Hepatocyte (in vitro differentiated cells): ENCODE results near the gene DGCR8. TPM values are rescaled to one million over a fixed set of nuclear protein-coding genes. Genes with fewer than 3 reads are reported as not detected.

ENCODE experiments used
- DNase-seq: peaks from one replicate; pipeline ENCODE4 v3.0.0-alpha.2; 2016; ENCODE audit warnings: low spot score
- H2AFZ ChIP-seq: fragments of 200-600 bp; sonication (generic); 2 replicates; pipeline ENCODE4 v1.6.0; 2016; ENCODE audit warnings: antibody characterized with exemption, mild to moderate bottlenecking
- H3K27ac ChIP-seq: fragments of 200-600 bp; sonication (generic); 2 replicates; pipeline ENCODE4 v1.5.1; 2016; ENCODE audit warnings: mild to moderate bottlenecking
- H3K27me3 ChIP-seq: fragments of 200-600 bp; sonication (generic); 2 replicates; pipeline ENCODE4 v1.6.1; 2016
- H3K36me3 ChIP-seq: fragments of 200-600 bp; sonication (generic); replicated peaks from 2 replicates; pipeline ENCODE4 v1.5.1; 2016; ENCODE audit warnings: low read depth; ENCODE audit not compliant: insufficient read depth
- H3K4me1 ChIP-seq: fragments of 200-600 bp; sonication (generic); 2 replicates; pipeline ENCODE4 v1.5.1; 2016; ENCODE audit warnings: mild to moderate bottlenecking, moderate library complexity; ENCODE audit not compliant: insufficient read depth
- H3K4me2 ChIP-seq: fragments of 200-600 bp; sonication (generic); 2 replicates; pipeline ENCODE4 v1.6.0; 2016
- H3K4me3 ChIP-seq: fragments of 200-600 bp; sonication (generic); 2 replicates; pipeline ENCODE4 v1.5.1; 2016; ENCODE audit warnings: mild to moderate bottlenecking
- H3K79me2 ChIP-seq: fragments of 200-600 bp; sonication (generic); 2 replicates; pipeline ENCODE4 v1.6.0; 2017; ENCODE audit warnings: mild to moderate bottlenecking
- H3K9me2 ChIP-seq: fragments of 200-600 bp; sonication (generic); replicated peaks from 2 replicates; pipeline ENCODE4 v1.6.0; 2017; ENCODE audit warnings: mild to moderate bottlenecking; ENCODE audit not compliant: insufficient read depth
- H3K9me3 ChIP-seq: fragments of 200-600 bp; sonication (generic); 2 replicates; pipeline ENCODE4 v1.5.1; 2016; ENCODE audit warnings: low read depth, mild to moderate bottlenecking
- H4K20me1 ChIP-seq: fragments of 200-600 bp; sonication (generic); 2 replicates; pipeline ENCODE4 v1.6.0; 2016; ENCODE audit warnings: mild to moderate bottlenecking; ENCODE audit not compliant: insufficient read depth, poor library complexity, severe bottlenecking
- EZH2 ChIP-seq: fragments of 200-600 bp; sonication (generic); IDR thresholded peaks from 2 replicates; pipeline ENCODE4 v1.6.1; 2016; ENCODE audit warnings: antibody characterized with exemption, mild to moderate bottlenecking, borderline replicate concordance
- EZH2phosphoT487 ChIP-seq: fragments of 200-600 bp; sonication (generic); IDR thresholded peaks from one replicate; pipeline ENCODE4 v1.6.1; 2018; ENCODE audit warnings: antibody characterized with exemption, mild to moderate bottlenecking, low read depth, moderate library complexity; ENCODE audit not compliant: unreplicated experiment, severe bottlenecking
- WGBS: methylation state at CpG from one replicate; pipeline ENCODE4 v1.1.6; 2016; ENCODE audit warnings: low lambda C conversion rate; ENCODE audit errors: missing lambda C conversion rate; 5-methylcytosine and 5-hydroxymethylcytosine counted together
- polyA plus RNA-seq: library from polyadenylated mRNA; unstranded; fragments of >200 nt; fragmentation: Nextera tagmentation; extraction: Ambion mirVana; gene quantifications from 2 replicates; pipeline ENCODE4 v1.2.1, GENCODE V29; 2016
- total RNA-seq: library from RNA; depleted of rRNA; stranded (reverse); fragments of >200 nt; gene quantifications from 2 replicates; pipeline ENCODE4 v1.2.3, GENCODE V29; 2014
- TF ChIP-seq, protein P1 (sequence below): fragments of 200-600 bp; sonication (generic); IDR thresholded peaks from 2 replicates; pipeline ENCODE4 v1.5.1; 2016; ENCODE audit warnings: antibody characterized with exemption, mild to moderate bottlenecking; ENCODE audit not compliant: poor library complexity

Gene DGCR8
- total and polyA plus RNA-seq, 2 experiments from 2014 or later, result 10.8 to 18.3 TPM

DNA sequence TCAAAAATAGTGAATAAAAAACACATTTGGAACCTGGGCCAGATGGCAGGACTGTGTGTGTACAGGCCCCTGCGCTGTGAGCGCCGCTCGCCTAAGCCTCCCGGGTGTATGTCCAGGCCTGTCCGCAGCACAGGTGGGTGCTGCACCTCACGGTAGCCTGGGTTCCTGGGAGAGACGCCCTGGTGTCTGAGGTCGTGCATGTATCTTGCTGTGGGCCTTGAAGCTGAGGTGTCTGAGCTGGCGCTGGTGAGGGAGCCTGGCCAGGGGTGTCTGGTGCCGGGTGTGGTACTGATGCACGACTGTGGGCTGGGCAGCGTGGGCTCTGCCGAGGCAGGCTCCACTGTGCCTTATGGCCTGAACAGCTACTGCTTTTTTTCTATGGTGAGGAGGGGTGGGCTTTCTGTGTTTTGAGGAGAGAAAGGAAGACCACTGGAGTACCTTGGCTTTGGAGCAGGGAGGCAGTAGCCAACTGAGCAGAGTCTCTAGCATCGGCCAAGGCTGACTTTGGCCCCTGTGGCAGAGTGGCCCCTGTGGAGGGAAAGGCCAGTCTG is 47.4 kb downstream of the DGCR8 start:
- no peaks in the 10 kb centered on the region for H3K36me3 ChIP-seq
- no peak for DNase-seq
- TF ChIP-seq EZH2 (no peak), EZH2phosphoT487 (no peak)
- TF ChIP-seq, protein P1, sequence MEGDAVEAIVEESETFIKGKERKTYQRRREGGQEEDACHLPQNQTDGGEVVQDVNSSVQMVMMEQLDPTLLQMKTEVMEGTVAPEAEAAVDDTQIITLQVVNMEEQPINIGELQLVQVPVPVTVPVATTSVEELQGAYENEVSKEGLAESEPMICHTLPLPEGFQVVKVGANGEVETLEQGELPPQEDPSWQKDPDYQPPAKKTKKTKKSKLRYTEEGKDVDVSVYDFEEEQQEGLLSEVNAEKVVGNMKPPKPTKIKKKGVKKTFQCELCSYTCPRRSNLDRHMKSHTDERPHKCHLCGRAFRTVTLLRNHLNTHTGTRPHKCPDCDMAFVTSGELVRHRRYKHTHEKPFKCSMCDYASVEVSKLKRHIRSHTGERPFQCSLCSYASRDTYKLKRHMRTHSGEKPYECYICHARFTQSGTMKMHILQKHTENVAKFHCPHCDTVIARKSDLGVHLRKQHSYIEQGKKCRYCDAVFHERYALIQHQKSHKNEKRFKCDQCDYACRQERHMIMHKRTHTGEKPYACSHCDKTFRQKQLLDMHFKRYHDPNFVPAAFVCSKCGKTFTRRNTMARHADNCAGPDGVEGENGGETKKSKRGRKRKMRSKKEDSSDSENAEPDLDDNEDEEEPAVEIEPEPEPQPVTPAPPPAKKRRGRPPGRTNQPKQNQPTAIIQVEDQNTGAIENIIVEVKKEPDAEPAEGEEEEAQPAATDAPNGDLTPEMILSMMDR, result no peak

DNA sequence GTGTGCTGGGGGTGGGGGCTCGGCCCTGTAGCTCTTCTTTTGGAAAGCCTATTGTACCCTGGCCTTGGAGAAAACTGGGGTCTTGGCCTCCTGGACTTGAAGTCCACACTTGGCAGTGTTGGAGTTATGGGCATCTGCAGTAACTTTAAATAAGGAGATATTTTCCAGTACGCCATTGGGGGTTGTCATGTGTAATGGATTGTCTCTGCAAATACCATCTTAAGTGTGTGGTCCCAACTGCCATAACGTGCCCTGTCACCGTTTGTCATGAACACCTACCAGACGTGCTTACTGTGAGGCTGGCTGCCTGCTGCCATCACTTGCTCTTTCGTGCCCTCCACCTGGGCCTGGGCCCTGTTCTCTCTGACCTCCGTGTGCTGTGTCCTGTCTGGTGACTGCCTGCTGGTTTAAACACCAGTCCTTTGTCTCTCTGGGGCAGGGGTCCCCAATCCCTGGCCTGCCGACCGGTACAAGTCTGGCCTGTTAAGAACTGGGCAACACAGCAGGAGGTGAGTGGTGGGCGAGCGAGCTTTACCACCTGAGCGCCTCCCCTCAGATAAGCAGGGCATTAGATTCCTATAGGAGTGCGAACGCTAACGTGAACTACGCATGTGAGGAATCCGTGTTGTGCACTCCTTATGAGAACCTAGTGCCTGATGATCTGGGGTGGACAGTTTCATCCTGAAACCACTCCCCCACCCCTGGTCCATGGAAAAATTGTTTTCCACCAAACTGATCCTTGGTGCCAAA is 48.0 kb downstream of the DGCR8 start:
- no peak for DNase-seq
- no peak overlapping the region for H3K27ac ChIP-seq
- no peaks in the 10 kb centered on the region for H3K9me2 ChIP-seq
- no peaks in the 10 kb centered on the region for H3K9me3 ChIP-seq
- WGBS, result 87% methylated on average over 17 of the region's 17 CpGs
- peaks cover 8% of the 10 kb centered on the region for H4K20me1 ChIP-seq
- H3K79me2 ChIP-seq, result peaks cover 13% of the 10 kb centered on the region
- TF ChIP-seq EZH2phosphoT487, result no peak
- no peak overlapping the region for H3K4me3 ChIP-seq
- H3K36me3 ChIP-seq, result no peaks in the 10 kb centered on the region
- H3K4me2 ChIP-seq, result no peak overlapping the region
- H3K4me1 ChIP-seq, result peaks cover 8% of the 10 kb centered on the region
- H3K27me3 ChIP-seq, result no peaks in the 10 kb centered on the region
- H2AFZ ChIP-seq, result no peak overlapping the region

More for the DNA sequence above, 47.4 kb downstream of the DGCR8 start:
- H3K9me3 ChIP-seq, result no peaks in the 10 kb centered on the region
- H4K20me1 ChIP-seq, result peaks cover 3% of the 10 kb centered on the region
- no peak overlapping the region for H2AFZ ChIP-seq
- 95% methylated on average over 15 of the region's 15 CpGs for WGBS
- H3K4me3 ChIP-seq, result no peak overlapping the region
- peaks cover 1% of the 10 kb centered on the region for H3K4me1 ChIP-seq
- peaks cover 7% of the 10 kb centered on the region for H3K79me2 ChIP-seq
- H3K27me3 ChIP-seq, result no peaks in the 10 kb centered on the region
- H3K27ac ChIP-seq, result no peak overlapping the region
- H3K4me2 ChIP-seq, result no peak overlapping the region
- H3K9me2 ChIP-seq, result no peaks in the 10 kb centered on the region

GRCh38 chr22:20128619-20128901 is 48.5 kb downstream of the DGCR8 start:
- Histone ChIP-seq H3K9me3 (no peaks in the 10 kb centered on the region), H3K79me2 (peaks cover 18% of the 10 kb centered on the region), H3K9me2 (no peaks in the 10 kb centered on the region), H4K20me1 (peaks cover 11% of the 10 kb centered on the region), H3K4me3 (no peak overlapping the region), H2AFZ (no peak overlapping the region), H3K27me3 (no peaks in the 10 kb centered on the region), H3K4me1 (peaks cover 11% of the 10 kb centered on the region), H3K27ac (no peak overlapping the region), H3K4me2 (no peak overlapping the region), H3K36me3 (no peaks in the 10 kb centered on the region)
- no peak for DNase-seq
- 80% methylated on average over 2 of the region's 2 CpGs for WGBS
- TF ChIP-seq, protein P1, result no peak
- TF ChIP-seq EZH2 (no peak), EZH2phosphoT487 (no peak)

DNA sequence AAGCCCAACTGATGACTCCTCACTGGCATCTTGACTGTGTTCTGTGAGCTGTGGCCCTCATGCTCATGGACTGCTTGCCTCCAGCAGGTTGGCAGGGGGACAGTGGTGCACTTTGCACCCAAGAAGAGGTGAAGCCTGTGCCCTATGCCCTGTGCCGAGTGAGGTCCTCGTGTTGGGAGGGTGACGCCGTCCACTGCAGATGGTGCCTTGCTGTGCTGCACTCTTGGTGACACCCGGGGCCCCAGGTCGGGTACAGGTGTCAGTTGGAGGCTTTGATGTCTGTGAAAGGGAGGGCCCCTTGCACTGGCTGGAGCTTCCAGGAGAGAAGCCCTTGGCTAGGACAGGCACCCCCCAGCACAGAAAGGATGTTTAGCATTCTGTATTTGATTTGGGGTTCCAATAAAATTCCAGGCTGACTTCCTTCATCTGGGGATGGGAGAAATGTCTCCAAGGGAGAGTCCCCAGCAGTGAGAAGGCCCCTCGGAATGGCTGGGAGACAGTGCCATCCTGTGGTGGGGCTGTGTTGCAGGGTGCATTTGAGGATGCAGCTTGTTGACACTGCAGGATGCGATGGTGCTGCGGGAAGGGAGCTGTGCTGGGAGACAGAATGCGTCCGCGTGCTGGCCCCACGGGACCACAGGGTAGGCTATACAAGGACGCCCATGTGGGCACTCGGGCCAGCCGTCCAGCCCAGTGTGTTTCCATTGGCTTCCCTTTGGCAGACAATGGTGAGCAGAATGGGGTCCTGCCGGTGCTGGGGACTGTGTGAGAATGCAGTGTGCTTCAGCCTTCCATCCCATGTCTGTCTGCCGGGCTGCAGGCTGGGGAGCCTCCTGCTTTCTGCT is 49.1 kb downstream of the DGCR8 start:
- TF ChIP-seq EZH2 (no peak), EZH2phosphoT487 (no peak)
- TF ChIP-seq, protein P1, result peak; percentile 27
- Histone ChIP-seq H3K27ac (no peak overlapping the region), H3K4me2 (no peak overlapping the region), H2AFZ (no peak overlapping the region), H4K20me1 (peaks cover 16% of the 10 kb centered on the region), H3K4me3 (no peak overlapping the region), H3K36me3 (no peaks in the 10 kb centered on the region), H3K4me1 (peaks cover 11% of the 10 kb centered on the region), H3K27me3 (no peaks in the 10 kb centered on the region), H3K9me2 (no peaks in the 10 kb centered on the region), H3K9me3 (no peaks in the 10 kb centered on the region), H3K79me2 (peaks cover 24% of the 10 kb centered on the region)
- DNase-seq, result no peak
- 62% methylated on average over 18 of the region's 18 CpGs for WGBS
